D341Med (cell line): ENCODE results near the gene SH3RF3.

ENCODE experiments used
- DNase-seq: peaks from one replicate; pipeline ENCODE4 v3.0.0; 2012; ENCODE audit warnings: low spot score

SH3RF3 gene

DNA sequence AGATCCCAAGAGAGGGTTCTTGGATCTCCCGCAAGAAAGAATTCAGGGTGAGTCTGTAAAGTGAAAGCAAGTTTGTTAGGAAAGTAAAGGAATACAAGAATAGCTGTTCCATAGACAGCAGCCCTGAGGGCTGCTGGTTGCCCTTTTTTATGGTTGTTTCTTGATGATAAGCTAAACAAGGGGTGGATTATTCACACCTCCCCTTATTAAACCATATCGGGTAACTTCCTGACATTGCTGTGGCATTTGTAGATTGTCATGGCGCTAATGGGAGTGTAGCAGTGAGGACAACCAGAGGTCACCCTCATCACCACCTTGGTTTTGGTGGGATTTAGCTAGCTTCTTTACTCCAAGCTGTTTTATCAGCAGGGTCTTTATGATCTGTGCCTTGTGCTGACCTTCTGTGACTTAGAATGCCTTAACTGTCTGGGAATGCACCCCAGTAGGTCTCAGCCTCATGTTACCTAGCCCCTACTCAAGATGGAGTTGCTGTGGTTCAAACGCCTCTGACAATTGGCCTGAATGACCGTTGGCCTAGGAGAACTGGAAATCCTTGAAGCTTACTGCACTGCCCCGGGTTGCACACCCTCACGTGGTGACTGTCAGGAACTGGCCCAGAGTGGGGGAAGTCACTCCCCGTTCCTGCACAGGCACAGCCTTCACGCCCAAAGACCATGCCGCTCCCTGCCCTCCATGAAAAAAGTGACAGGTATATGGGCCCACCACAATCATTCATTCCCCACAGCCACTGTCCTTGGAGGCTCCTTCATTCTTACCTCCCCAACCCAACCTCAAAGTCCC lies 347.8 kb downstream of the SH3RF3 start:
- DNase-seq: no peak

DNA sequence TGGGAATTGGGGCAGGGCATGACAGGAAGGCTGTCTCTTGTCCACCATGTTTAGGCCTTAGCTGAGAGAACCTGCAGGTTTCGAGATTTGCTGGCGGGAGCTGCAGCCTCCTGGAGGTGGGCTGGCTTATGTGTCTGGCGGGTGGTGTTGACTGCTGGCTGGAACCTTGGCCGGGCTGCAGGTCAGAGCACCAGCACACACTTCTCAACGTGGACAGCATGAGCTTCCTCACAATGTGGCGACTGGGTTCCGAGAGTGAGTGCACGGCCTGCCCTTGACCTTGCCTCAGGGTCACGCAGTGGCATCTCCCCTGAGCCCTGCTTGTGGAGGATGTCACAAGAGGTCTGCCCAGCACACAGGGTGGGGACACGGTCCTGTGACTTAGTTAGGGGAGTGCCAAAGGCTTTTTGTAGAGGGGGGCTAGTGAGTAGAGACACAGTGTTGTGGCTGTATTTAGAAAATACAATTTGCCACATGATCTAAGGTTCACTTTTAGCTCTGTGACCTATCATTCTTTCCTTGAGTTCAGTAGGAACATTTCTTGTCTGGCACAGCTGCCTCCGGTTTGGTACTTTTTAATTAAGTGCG lies 350.0 kb downstream of the SH3RF3 start:
- DNase-seq: no peak

DNA sequence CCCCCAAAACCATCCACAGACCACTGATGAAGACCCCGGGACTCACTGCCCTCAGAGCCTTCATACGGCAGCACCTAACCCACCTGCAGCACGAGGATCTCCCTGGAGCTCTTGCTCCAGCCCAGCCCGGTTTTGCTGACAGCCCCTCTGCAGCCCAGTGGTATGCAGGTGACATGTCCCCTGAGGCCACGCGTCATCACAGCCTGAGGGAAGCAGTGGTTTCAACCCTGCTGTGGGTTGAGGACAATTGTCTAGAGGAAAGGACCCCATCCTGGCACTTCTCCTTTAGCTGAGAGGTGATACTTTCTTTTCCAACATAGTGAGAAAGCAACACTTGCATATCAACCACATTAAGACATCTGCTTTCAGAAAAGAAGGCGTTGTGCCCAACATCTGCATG lies 350.8 kb downstream of the SH3RF3 start:
- DNase-seq: no peak

DNA sequence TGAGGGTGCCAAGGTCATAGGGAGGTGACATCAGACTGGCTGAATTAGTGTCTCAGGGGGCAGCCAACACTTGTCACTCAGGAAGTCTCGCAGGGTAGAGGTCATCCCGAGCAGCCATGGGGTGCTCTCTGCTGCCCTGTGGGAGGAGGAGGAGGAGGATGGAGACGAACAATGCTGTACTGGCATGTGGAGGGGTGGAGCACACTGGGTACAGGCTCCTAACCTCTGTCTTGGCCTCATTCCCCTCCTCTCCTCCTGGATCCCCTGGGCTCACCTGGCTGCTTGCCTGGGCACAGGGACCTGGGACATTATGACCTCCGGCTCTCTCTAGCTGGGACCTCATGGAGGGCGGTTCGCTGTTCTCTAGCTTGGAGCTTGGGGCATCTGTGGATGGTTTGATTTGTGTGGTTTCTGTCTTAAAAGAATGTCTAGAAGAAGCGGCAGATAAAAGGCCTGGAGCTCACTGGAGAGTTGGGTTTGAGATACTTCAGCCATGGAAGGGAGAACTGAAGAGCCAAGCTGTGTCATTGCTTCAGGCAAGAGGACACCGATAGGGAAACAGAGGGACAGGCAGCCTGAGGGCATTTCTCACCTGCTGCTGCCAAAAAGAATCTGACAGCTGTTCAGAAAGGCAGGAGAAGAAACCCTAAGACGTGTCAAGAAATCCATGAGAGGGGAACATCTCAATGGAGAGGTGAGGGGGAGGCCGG lies 351.6 kb downstream of the SH3RF3 start:
- no peak for DNase-seq

DNA sequence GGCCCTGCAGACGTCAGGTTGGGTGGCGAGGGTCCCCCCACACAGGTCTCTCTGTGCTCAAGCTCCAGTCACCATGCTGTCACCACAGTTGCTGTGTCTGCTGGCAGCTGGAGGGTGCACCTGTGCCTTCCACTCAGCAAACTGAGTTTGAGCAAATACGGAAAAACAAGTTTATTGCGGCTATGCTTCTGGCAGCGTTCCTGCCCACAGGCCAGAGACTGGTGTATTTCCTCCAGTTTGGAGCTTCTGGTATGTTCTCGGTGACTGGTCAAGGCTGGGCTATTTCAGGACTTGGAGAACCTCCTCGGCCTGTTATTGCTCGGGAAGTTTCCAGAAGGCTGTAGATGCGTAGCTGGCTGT lies 352.2 kb downstream of the SH3RF3 start:
- DNase-seq: no peak

DNA sequence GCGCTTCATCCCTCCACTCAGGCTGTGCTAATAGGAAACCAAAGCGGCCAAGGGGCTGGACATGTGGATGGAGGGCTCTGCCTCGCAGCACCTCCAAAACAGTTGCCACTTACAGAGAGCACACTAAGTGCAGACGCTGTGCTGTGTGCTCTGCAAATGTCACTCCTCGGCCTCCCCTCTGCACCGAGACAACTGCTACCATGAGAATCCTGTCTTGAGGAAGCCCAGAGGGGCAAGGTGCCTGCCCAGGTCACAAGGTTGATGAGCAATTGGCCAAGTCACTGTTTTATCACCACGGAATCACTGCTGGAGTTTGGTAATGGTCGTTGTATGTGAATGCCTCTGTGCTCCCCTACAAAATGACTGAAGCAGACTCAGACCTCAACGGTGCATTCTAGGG lies 352.6 kb downstream of the SH3RF3 start:
- no peak for DNase-seq

DNA sequence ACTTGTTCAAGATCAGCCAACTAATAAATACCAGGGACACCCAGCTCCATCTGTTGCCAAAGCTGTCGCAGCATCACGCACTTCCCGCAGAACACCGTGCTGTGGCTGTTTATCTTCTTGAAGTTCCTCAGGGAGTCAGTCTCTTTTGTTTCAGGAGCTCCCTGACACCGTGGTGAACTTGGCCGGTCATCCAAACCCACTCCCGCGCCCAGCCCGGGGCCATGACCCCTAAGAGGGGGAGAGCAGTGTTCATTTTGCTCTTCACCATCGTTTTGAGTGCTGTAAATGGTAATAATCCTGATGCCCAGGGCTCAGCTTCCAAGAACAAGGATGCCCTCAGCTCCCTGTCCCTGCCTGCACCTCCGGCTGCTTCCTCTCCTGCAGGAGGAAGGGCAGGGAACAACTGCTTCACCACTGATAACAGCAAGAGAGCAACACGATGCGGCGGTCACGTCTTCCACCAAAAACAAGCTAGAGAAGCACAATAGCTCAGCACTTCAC lies 353.4 kb downstream of the SH3RF3 start:
- DNase-seq: no peak

DNA sequence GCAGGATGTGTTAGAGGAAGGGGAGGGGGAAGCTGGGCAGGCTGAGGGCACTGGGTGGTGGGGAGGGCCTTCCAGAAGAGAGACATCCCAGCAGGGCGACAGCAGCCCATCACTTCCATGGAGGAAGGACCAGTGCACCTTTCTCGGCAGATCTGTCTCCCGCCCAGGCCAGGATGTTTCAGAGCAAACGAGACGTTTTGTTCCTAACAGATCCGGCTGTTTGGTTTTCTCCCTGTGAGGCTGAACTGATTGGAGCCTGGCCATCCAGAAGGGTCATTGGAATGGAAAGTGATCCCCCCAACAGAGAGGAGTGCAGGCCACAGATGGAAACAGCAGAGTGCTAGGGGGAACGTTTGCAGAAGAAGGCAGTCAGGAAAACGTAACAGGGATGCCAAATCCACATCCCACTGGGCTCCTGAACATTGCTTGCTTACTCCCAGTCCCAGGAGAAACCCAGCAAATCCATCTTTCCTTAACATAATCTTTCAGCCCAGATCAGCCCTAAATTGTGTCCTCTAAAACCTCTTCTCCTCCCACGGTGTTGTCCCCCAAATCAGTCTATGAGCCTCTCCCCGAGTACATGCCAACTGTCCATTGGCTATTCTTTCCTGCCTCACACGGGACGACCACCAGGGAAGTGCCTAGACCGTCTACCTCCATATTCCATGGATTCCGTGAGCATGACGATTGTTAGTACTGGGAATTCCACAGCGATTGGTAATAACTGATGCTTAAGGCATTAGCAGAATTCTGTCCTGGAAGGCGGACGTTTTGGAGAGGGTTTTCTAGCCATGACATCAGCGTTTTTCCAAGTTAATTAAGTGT lies 357.9 kb downstream of the SH3RF3 start:
- no peak for DNase-seq

DNA sequence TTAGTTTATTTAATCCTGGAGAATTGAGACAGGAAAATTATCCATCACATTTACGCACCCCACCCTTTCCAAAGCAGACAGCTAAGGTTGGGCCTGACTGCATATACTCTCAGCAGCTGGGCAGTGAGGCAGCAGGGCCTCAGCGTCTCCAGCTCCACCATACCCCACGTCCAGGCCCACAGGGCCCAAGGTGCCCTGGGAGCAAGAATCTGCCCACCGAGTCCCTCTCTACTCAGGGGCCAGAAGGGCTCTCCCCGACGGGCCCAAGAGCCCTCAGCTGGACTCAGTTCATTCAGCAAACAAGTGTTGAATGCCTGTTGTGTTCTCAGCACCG lies 358.5 kb downstream of the SH3RF3 start:
- DNase-seq: no peak

DNA sequence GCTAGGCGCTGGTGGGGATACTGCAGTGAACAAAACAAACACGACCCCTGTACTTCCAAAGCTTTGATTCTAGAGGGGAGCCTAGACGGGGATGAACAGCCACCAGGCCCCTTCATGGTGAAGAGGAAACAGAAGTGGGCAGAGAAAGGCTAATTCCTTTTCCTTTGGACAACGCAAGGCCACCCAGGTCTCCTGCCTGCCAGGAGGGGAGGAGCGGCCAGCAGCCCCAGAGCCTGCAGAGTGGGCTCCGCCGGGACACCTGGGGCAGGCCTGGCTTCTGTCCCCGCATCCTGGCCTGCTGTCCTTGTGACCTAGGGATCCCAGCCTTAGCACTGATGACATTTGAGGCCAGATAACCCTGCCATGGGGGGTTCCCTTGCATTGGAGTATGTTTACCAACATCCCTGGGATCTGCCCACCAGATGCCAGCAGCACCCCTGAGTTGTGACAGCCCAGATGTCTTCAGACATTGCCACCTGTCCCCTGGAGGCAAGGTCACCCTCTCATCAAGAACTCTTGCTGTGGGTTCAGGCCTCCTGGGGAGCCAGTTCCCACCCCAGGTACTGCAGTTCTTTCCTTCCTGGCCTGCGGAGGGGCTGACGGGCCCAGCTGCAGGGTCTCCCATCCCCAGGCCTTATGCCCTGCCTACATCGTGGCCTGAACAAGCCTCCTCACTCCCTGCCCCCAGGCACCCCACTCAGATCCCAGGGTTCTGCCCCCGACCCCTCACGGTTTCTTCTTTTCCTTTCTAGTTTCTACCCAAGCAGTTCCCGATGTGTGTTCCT lies 359.1 kb downstream of the SH3RF3 start:
- DNase-seq: no peak

DNA sequence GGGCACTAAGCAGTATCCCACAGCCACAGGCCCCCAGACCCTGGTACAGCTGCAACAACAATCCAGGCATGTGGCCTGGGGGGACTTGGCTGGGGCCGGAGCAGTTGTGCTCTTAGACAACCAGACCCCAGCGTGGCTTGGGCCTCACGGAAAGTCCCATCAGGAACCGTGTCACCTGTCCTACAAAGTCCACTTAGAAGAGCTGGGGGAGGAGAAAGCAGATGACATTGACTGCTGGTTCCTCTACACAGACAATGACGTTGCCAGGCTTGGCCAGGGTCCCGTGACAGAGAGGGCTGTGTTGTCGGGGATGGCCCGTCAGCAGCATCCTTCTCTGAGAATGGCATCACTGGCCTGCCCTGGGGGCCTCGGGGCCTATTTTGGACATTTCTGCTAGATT lies 360.3 kb downstream of the SH3RF3 start:
- no peak for DNase-seq

DNA sequence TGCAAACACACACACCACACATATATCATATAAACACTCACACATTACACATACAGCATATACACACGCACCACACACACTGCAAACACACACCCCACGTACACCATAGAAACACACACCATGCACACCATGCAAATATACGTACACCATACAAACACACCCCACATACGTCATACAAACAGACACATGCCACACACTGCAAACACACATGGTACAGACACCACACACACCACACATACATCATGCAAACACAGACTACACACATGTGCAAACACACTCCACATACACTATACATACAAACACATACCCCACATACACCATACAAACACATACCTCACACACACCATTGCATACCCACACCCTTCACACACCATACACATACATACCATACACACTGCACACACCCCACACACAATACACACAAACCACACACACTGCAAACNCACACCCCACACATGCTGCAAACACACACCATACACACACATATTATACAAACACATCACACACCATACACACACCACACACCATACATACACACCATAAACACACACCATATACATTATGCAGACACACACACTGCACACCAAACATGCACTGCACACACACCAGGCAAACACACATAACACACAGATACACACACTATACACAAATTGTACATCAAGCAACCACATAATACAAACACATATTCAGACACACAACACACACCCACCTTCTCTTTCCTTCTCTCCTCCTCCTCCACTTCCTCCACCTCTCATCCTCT lies 364.4 kb downstream of the SH3RF3 start:
- DNase-seq: no peak

DNA sequence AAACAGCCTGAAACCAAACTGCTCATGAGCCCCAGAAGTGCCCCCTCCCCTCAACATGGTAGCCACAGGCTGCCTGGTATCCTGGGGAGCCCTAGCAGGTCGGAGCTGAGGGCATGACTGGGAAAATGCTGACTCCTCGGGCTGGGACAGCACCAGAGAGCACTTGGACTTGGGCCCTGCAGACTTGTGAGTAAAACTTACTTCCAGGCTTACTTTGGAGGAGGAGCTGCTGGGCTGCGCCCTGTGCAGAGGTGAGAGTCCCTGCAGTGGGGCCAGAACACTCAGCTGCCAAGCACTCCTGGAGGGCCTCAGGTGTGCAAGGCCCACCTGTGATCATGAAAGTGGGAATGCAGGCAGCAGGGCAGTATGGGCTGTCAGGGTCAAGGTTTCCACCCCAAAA lies 365.3 kb downstream of the SH3RF3 start:
- no peak for DNase-seq

DNA sequence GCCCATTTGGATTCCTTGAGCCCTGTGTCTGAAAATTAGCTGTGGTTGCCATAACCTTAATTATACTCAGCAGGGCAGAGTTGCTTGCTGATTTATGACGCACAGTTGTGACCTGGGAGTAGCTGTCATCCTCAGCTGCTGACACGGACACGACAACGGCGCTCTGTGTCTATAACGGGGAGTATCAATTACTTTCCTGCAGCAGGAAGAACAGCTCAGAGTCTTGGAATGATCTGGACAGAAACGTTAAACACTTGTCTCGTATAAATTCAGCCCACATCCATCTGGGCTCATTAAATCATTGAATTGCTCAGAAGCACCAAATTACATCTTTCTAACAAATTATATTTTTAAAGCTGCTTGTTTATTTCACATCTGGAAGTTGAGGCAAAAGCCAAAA lies 368.5 kb downstream of the SH3RF3 start:
- DNase-seq: no peak

DNA sequence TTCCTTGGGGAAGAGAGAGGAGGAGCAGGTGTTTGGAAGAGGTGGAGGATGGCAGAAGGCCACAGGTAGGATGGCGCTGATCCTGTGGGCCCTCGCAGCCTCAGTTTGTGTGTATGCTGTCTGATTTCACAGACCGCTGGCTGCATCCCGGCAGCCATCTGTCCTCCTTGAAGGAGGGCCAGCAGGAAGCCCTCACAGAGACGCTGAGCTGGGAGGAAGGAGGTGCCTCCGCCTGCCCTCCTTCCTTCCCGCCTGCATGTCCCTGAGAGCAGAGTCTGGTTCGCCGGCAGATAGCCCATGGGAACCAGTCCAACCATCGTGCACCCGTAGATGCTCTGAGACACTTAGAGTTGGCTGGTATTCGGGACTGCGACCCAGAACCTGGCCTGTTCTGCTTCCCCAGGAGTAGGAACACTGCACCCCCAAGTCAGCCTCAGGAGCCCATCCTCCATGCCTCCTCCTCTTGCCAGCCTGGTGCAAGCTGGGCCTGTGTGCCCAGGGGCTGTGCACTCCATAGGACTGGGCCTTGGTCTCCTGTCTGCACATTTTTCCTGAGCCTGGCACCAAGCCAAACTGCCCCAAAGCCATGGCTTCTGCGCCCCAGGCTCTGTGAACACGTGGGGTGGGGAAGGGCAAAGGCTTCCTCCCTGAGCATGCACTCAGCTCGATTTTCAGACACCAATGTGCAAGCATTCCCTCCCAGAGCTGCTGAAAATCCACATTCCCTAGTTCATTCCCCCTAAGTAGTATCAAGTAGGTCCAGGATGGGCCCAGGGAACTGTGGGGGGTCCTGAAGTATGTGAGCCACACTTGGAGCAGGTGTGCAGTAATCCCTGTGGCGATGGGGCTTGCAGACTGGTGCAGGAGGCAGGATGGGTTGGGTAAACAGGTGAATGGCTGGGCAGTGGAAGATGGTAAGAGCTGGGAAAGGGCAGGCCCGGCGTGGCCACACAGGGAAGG lies 369.2 kb downstream of the SH3RF3 start:
- no peak for DNase-seq

DNA sequence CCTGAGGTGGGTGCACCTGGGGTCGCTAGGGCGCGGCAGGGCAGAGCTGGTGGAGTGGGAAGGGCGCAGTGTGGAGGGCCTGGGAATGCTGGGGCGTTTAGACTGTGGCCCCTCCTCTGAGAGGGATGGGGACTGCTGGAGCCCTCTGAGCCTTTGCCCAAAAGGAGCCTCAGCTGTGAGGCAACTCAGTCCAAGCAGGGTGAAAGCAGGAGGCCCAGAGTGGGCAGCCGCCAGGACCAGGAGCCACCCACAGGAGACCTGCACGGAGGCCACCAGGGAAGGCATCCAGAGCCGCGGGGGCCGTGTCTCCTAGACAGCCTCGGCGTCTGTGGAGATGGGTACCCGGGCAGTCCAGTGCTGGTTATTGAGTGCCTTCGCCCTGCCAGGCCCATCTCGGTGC lies 369.9 kb downstream of the SH3RF3 start:
- DNase-seq: no peak

DNA sequence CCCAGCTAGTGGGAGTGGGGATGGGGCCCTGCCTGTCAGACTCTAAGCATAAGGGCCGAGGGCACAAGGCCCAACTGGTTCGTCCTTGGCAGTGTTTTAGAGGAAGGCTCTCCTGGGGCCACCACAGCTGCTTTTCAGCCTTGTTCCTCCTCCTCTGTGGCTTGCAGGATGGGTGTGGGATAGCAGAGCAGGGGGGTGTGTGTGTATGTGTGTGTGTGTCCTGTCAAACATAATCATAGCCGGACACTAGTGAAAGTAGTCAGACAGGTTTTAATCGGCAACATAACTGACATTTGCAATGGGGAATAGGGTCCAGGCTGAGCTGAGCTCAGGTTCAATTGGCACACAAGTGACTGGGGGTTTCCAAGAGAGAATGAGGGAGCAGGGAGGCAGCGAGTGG lies 370.6 kb downstream of the SH3RF3 start:
- DNase-seq: no peak

DNA sequence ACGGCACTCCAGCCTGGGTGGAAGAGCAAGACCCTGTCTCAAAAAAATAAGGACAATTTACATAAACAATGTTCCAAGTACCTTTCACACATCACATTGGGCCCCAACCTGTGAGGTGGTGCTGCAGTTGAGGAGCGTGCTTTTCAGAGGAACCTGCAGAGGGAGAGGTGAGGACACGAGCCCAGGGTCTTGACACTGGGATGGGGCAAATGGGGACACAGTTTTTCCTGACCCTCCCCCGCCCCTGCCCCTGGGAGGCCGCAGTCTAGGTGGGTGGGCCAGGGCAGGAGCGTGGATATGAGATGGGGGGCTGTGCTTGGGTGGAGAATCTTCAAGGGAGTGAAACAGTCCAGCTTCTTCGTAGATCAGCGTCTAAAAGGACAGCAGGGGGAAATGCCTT lies 371.9 kb downstream of the SH3RF3 start:
- no peak for DNase-seq

DNA sequence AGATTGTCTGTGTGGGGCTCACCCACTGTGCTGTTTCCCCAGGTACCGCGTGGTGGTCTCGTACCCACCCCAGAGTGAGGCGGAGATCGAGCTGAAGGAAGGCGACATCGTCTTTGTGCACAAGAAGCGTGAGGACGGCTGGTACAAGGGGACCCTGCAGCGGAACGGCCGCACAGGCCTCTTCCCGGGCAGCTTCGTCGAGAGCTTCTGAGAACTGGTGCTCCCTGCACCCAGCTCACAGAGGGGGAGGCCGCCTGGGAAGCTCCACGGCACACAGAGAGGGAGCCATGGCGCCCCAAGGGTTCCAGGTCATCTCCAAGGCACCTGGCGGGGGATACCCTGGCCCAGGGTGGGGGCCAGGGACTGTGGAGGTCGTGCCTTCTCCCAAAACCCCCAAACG lies 372.5 kb downstream of the SH3RF3 start:
- DNase-seq: no peak

DNA sequence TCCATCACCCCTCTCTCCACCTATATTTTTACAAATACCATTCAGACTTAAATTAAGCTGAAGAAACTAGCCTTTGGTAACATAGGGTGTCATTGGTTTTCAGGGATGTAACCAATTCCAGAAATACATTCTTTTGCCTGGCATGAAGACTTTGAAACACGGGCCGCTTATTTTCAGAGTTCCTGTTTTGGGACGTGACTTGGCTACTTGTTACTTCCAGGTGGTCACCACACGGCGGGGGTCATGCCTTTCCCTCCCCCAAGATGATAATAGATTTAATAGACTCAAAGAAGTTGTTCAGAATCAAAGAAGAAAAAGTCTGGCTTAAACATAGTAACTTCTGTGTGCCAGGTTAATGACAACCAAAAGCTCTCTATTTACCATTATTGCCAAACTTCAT lies 374.2 kb downstream of the SH3RF3 start:
- no peak for DNase-seq
